ENCODE data around the gene GATA5.

GRCh38 chr20:62504323-62504722, 28.5 kb upstream of the GATA5 start:
- TF ChIP-seq CTCF (IDR thresholded peaks at IDR 0.05; ENCODE audit: insufficient read depth, low read depth, low read length) (no peak), EZH2 (IDR thresholded peaks at IDR 0.05; ENCODE audit: insufficient read depth, low read length) (no peak)
